GM21360 (cell line): ENCODE data around the gene C1QTNF6.
"Not testable (repeated sequence)": the region's sequence is repeated elsewhere in the genome, so short reads cannot be mapped to it uniquely, and the experiment has no call there.

ENCODE experiments used
- ATAC-seq: cut with Tn5 transposase; IDR thresholded peaks from one replicate; pipeline ENCODE4 v1.9.1; 2021; ENCODE audit warnings: mild to moderate bottlenecking, moderate library complexity; ENCODE audit not compliant: unreplicated experiment

Gene C1QTNF6

DNA sequence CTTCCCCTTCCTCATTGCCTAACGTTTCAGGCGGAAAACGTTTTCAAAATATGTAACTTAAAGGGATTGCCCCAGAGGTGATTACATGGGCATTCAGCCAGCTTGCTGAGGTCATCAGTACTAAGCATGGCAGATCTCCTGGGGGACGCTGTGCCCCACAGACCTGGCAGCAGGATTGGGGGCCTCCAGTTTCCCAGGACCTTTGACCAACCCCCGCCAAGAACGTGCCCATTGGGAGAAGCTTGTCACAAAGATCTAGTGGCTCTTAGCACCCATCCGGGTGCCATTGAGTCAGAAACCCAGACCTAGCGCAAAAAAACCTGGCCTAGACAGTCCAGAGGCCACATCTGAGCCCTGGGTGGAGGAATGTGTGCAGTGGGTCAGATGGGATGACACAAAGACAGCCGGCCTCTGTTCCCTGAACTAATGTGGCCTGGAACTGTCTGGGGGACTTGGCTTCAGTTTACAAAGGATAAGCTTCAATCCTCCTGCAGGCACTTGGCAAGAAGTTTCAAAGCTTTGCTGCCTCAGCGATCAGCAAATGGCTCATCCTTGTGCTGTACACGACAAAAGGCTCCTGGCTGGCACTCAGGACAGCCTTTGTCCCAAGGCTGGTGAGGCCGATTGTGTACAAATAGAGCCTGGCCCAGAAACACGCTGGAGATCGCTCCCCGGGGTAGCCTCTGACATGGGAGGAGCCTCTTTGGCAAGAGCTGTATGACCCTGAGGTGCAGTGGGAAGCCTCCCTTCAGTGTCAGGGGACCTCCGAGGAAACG is 9.5 kb downstream of the C1QTNF6 start:
- no peak for ATAC-seq

DNA sequence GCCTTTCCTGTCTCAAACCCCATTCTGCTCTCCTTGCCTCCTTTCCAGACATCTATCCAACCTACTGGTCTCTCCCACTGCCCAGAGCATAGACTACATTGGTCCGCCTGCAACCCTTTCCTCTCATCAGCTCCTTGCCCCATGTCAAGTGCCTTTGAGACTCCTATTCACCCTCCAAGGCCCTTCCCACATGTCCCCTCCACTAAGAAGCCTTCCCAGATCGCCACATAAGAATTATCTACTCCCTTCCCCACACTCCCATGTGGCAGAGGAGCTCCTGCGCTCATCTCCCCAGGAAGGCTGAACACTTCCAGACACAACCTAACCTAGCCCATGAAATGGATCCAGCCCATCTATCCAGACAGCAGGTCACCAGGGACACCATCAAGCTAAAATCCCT is 10.3 kb downstream of the C1QTNF6 start:
- no peak for ATAC-seq

DNA sequence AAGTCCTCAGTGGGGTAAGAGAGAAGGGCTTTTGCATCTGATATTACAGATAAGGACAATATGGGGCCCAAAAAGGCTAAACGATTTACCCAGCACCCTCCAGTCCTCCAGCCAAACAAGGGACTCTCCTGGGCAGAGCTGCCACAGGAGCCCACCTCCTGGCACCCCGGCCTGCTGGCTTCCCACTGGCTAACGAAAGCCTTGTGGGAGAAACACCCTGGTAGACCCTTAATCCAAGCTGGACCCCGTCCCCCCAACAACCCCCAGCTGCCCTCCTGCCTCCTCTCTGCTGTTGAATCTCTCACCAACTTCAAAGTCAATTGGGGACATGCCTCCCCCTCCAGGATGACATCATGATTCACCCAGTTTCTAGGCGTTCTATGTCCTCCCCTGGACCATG is 10.8 kb downstream of the C1QTNF6 start:
- no peak for ATAC-seq

DNA sequence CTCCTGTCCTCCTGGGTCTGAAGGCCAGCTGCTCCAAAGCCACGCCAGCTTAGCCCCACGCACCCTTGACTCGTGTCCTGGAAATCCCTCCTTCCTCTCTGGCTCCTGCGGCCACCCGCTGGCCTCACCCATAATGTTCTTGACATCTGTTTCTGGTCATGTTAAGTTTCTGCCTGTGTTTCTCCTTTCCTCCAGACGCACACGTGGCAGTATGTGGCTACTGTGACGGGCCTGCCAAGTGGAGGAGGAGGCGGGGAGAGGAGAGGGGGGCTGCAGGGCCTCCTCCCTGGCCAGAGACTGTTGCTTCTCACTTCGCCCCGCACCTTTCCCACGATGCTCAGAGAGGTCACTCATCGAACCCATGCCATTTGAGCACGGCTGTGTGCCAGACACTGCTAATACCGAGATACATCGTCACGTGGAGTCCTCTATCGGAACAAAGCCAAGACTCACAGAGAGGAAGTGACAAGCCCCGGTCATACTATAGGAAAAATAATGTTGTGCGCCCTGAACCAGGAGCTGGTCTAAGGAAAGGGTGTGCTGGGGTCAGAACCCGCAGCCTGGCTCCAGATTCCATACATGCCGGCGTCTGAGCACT is 11.5 kb downstream of the C1QTNF6 start:
- no peak for ATAC-seq

DNA sequence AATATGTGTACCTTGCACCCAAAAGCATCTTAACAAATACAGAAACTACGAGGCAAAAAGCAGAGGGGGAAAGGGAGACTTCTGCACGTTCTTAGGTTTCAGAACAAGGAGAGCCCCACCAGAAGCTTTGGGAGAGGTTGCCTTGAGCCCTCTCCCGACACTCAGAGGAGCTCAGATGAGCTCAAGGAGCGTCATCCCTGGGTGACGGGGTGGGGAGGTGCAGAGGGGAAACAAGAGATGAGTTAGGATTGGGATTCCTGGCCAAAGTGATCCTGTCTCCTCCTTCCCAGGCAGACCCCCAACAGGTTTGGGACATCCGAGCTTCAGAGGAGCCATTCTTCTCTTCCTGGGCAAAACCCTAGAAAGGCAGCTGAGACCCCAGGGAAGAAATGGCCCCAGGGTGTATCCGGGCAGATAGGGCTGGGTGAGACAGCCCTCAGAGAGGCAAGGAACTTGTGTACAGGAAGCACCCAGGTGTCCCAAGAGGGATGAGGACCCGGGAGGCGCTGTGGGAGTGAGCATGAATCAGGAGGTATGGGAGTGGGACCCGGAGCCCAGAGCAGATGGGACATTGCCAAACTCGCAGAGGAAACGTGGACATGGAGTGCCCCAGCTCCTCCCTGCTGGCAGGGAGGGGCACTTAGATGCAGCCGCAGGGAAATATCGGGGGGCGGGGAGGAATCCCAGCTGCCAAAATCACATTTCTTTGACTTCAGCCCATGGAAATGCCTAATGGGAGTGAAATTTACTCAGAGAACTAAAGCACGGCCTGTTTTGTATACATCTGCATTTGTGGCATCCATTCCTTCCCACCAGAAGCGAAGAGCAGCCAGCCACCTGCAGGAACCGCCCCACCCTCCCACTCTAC is 12.4 kb downstream of the C1QTNF6 start:
- ATAC-seq = no peak

DNA sequence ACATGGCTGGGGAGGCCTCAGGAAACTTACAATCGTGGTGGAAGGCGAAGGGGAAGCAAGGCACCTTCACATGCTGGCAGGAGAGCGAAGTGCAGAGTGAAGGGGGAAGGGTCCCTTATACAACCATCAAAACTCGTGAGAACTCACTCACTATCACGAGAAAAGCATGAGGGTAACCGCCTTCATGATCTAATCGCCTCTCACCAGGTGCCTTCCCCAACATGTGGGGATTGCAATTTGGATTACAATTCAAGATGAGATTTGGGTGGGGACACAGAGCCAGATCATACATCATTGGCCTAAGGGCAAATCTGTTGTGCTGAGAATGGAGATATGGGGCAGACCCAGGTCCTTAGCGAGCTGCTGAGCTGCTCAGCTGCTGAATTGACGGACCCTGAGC is 13.1 kb downstream of the C1QTNF6 start:
- no peak for ATAC-seq

DNA sequence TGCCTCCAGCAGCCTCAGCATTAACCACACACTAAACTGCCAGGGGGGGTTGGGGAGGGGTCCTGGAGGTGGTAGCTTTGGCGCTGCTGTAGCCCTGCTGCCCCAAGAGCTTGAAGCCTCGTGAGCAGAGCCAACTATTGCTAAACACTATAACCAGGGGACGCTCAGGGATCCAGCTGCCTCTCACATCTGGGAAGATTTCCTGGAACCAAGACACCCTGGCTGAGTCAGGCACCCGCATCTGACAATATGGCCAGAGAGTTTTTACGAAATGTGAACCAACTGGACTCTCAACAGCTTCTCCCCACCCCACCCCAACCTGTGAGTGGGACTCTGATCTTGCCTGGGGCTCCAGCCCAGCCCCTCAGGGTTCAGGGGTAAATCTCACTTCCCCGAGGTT is 14.3 kb downstream of the C1QTNF6 start:
- no peak for ATAC-seq

DNA sequence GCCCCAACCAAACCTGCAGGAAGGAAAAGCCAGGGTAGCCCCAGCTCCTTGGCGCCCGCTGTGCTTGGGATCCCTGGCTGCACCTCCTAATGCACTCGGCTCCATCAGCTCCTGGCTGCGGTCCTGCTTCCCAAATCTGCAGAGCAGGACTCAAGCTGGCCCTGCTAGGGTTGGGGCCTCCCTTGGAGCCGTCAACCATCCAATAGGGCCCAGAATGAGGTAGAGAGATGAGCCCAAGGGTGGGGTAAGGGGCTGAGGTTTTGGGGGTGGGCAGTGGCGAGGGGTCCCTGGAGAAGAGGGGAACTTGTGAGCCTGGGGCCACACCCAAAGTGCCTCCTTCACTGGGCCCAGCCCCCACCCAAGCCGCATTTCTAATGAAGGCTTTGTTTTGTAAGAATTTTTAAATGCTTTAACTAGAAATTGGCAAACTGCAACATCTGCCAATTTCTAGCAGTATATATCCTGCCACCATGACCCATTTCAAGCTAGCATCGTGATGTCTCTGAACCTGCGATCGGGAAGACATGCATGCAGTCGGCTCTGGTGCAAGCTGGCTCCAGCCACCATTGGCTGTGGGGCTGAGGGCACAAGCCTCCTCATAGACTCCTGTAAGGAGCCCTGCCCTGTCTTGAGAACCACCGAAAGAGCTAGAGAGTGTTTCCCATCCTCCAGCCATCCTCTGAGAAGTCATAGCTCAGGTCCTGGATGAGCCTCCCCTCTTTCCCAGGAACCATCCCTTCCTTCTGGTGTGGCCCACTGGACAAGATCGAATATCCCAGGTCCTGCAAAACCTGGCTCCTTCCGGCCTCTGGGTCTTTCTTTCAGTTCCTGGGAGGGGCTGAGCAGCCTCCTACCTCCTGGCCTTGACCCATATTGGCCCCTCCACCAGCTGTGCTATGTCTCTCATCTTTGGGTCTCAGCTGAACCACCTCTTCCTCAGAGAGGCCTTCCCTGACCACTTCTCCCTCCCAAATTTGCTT is 15.5 kb downstream of the C1QTNF6 start:
- ATAC-seq = no peak

DNA sequence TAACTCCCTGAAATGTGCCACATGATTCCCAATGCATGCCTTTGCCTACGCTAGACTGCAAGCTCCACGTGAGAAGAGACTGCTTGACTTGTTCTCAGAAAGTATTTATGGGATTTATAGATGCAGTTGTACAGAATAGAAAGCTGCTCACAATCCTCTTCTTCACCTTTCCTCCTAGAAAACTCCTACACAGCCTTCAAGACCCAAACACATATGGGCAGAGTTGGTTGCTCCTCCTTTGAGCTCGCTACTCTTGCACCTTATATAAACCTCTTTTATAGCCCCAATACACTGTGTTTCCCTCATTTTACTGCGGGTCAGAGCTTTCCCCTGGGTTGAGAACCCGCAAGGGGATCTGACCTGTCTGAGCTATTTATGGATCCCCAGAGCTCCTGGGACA is 16.4 kb downstream of the C1QTNF6 start:
- no peak for ATAC-seq

DNA sequence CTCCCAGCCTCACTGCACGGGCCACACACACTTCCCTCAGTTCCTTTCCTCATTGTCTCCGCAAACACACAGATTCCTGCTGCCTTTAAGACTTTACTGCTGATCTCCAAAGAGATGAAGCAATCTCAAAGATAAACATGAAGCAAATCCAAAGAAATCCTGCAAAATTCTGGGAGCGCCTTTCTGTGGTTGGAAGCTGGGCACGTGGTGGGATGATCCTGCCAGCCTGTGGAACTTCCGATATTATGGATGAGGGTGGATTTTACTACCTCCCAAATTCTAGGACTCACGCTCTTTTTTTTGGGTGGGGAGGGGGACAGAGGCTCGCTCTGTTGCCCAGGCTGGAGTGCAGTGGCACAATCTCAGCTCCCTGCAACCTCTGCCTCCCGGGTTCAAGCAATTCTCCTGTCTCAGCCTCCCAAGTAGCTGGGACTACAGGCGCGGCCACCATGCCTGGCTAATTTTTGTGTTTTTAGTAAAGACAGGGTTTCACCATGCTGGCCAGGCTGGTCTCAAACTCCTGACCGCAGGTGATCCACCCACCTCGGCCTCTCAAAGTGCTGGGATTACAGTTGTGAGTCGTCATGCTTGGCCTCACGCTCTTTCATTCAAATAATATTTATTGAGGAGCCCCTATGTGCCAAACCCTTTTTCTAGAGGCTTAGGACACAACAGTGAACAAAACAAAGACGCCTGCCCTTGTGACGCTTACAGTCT is 17.2 kb downstream of the C1QTNF6 start:
- not testable (repeated sequence) for ATAC-seq

DNA sequence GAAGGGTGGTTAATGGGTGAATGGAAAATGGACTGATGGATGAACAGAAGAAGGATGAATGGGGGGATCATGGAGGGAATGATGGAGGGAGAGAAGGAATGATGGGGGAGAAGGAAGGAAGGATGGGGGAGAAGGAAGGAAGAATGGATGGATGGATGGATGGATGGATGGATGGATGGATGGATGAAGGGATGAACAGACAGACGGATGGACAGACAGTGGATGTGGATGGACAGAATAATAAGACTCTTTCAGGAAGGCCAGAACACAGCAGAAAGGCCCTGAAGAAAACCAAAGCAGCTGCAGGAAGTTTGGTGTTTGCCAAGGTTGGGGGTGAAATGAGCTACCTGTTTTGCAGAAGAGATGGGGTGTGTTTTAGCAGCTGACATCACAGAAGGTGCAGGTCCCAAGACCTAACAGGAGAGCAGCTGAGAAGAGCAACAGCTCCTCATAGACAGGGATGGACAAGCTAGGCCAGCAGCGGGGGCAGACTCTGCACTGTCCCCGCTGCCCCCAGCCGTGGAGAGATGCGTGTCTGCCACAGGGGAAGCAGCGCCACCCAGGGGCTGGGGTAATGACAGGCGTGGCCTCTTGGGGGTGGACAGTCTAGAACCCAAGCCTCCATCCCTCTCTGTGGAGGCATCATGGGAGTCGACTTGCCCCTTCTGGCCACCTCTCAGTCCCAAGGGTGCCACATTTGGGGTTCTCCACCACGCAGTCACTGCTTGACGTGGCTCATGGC is 17.9 kb downstream of the C1QTNF6 start:
- no peak for ATAC-seq

DNA sequence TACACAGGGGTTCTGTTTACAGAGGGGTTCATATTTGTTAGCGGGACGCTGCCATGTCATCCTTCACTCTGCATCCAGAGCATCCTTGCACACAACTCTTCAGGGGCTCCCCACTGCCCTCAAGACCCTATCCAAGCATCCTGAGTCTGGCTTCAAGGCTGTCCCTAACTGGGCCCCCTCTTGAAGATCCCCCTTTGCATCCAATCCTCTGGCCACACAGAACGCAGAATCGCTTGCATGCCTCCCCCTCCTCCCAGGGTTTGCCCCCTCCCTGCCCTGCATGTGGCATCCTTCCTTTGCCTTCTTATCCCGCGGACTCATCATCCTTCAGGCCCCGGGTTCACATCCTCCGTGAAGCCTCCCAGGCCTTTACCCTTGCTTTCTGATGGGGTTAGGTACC is 18.6 kb downstream of the C1QTNF6 start:
- no peak for ATAC-seq

DNA sequence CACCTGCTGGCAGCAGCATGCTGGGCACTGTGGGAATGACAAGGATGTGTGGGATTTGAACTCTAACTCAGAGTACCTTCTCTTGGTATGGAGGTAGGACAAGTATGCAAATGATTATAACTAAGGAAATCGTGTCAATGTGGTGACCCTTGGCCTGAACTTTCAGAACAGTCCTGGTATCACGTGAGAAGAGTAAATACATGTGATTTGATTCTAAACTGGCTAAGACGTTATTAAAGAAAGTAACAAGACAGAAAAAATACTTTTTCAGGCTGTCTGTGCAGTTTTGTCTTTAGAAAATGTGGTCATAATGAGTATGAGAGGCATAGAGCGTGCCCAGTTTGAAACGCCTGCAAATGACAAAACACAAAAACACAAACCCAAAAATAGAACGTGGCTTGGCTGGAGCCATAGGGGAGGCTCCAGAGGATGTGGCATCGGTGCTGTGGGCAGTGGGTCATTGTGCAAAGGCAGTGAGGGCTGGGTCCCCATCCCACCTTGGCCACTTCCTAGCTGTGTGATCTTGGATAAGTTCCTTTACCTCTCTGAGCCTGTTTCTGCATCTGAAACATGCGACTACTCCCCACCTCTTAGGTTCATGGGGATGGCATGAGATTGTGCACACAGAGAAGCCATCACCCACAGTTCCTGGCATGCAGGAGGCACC is 19.9 kb downstream of the C1QTNF6 start:
- ATAC-seq = no peak

DNA sequence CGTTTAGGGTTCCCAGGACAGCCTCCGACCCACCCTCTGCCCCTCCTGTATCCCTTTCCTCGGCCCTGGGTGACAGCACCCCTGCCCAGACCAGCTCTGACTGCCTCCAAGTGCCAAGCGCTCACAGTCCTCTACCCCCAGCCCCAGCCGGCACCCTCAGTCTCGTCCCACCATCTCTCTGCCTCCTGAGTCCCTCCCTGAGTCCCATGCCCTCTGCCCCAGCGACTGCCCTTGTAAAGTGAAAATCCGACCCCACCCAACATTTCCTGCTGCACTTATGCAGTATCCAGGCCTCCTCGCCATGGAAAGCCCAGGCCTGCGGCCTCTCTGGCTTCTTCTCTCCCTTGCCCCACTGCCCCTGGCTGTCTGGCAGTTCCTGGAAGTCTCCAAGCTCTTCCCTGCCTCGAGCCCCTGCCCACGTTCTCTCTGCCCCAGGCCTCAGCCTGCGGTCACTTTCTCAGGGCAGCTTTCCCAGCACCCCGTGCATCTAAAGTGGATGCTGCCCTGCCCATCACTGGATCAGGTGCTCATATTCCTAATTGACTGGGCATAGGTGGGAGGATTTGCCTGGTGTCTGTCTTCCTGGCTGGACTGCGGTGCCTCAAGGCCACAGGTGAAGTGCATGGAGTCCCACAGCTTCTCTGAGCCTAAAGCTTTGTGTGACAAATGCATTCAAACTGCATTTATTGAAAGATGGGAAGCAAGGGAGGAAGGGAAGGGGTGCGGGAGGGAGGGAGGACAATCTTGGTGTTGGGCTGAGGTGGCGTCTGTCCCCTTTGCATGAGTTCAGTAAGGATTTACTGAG is 20.7 kb downstream of the C1QTNF6 start:
- no peak for ATAC-seq

DNA sequence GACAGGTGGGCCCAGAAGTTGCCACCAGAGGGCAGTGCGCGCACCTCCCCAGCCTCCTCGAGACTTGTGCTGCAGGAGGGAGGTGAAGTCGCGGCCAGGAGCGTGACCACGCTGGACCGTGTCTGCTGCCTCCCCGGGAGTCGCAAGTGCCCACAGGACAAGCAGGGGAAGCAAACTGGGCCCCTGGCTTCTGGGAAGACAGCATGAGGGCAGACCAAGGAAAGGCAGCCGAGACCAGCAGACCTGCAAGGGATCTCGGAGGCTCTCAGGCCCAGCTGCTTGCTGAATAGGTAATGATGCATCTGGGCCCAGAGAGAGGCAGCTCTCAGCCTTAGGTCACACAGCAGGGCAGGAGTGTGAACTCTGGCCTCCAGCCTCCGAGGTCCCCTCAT is 21.4 kb downstream of the C1QTNF6 start:
- ATAC-seq = no peak

DNA sequence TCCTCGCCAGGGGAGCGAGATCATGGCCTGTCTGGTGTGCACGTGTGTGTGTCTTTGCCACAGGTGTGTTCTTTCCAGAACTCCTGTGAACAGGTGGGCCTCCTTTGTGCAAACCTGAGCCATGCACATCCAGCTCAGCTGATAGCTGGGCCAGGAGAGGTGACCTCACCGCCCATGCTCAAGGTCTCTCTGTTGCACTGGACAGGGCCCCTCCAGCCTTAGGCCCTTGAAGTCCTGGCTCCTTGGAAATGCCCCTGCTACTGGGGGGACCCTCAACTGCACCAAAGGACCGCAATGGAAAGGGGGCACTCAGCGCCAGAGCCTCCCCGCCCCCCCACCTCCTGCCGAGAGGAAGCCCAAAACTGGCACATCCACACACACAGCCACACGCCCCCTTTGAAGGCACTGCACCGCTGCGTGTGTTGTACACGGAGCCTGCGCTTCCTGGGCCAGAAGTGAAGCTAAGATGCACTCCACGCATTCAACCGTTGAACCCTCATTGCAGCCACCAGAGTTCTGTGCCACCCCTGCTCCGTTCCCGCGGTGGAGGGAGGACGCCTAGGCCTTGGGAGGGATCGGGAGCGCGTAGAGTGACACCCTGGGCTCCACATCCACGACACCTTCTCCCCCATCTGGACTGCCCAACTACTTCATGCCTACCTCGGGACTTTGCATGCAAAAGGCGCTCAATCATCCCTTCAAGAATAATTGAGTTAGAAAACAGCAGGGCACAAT is 21.9 kb downstream of the C1QTNF6 start:
- ATAC-seq = no peak

DNA sequence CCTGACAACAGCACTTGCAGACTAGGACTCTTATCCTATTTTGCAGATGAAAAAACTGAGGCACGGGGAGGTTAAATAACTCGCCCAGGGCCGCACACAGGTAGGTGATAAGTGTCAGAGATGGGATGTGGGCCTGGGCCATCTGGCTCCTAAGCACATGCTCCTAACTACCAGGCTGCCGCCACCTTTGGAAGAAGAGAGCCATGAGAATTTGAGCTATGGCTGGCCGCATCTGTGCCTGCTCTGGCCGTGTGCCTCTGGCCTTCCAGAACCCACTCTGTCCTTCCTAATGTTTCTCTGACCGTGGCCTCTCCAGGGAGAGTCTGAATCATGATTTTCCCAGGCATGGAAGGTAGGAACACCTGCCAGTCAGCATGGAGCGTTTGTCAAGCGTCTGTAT is 23.0 kb downstream of the C1QTNF6 start:
- ATAC-seq = no peak
